T-helper 1 cell treated with Interleukin-12 subunit alpha and Interleukin-12 subunit beta and Interleukin-4 antibody, amounts not matched to agents 30 μg/mL and 1 μg/mL, for 36 hours (primary cell): ENCODE data around the gene FBN1.

Experiments
- H3K27ac Mint-ChIP-seq: one replicate; pipeline ENCODE4 v1.8.0; 2021; ENCODE audit warnings: mild to moderate bottlenecking, mixed read lengths
- H3K27me3 Mint-ChIP-seq: one replicate; pipeline ENCODE4 v1.8.0; 2021; ENCODE audit warnings: low read depth, mixed read lengths
- H3K36me3 Mint-ChIP-seq: one replicate; pipeline ENCODE4 v1.8.0; 2021; ENCODE audit warnings: low read depth, mixed read lengths
- H3K4me1 Mint-ChIP-seq: one replicate; pipeline ENCODE4 v1.8.0; 2021; ENCODE audit warnings: low read depth, mixed read lengths
- H3K4me3 Mint-ChIP-seq: one replicate; pipeline ENCODE4 v1.8.0; 2021; ENCODE audit warnings: mild to moderate bottlenecking, moderate library complexity, mixed read lengths
- H3K9me3 Mint-ChIP-seq: one replicate; pipeline ENCODE4 v1.8.0; 2021; ENCODE audit warnings: mixed read lengths

FBN1 gene

GRCh38 chr15:48592221-48592731 is 53.2 kb downstream of the FBN1 start:
- no peaks in the 10 kb centered on the region for H3K36me3 Mint-ChIP-seq
- H3K27ac Mint-ChIP-seq, result no peak overlapping the region
- no peaks in the 10 kb centered on the region for H3K9me3 Mint-ChIP-seq
- no peak overlapping the region for H3K4me3 Mint-ChIP-seq
- H3K4me1 Mint-ChIP-seq, result no peaks in the 10 kb centered on the region
- H3K27me3 Mint-ChIP-seq, result no peaks in the 10 kb centered on the region

- Mint-ChIP-seq H3K36me3 (no peaks in the 10 kb centered on the region), H3K27me3 (no peaks in the 10 kb centered on the region), H3K4me1 (no peaks in the 10 kb centered on the region), H3K27ac (no peak overlapping the region), H3K9me3 (no peaks in the 10 kb centered on the region), H3K4me3 (no peak overlapping the region)
These were observed 54.8 kb downstream of the FBN1 start for GRCh38 chr15:48590723-48591122.

- Mint-ChIP-seq H3K4me1 (no peaks in the 10 kb centered on the region), H3K27ac (no peak overlapping the region), H3K4me3 (no peak overlapping the region), H3K27me3 (no peaks in the 10 kb centered on the region), H3K36me3 (no peaks in the 10 kb centered on the region), H3K9me3 (no peaks in the 10 kb centered on the region)
These were observed 60.5 kb downstream of the FBN1 start for GRCh38 chr15:48584812-48585563.

GRCh38 chr15:48584090-48584811 is 61.3 kb downstream of the FBN1 start:
- Mint-ChIP-seq H3K4me3 (no peak overlapping the region), H3K36me3 (no peaks in the 10 kb centered on the region), H3K27ac (no peak overlapping the region), H3K4me1 (no peaks in the 10 kb centered on the region), H3K9me3 (no peaks in the 10 kb centered on the region), H3K27me3 (no peaks in the 10 kb centered on the region)

- Mint-ChIP-seq H3K27ac (no peak overlapping the region), H3K36me3 (no peaks in the 10 kb centered on the region), H3K9me3 (no peaks in the 10 kb centered on the region), H3K4me1 (no peaks in the 10 kb centered on the region), H3K4me3 (no peak overlapping the region), H3K27me3 (no peaks in the 10 kb centered on the region)
These were observed 62.9 kb downstream of the FBN1 start for GRCh38 chr15:48582452-48583247.

- no peaks in the 10 kb centered on the region for H3K9me3 Mint-ChIP-seq
- no peaks in the 10 kb centered on the region for H3K27me3 Mint-ChIP-seq
- H3K4me1 Mint-ChIP-seq, result no peaks in the 10 kb centered on the region
- no peak overlapping the region for H3K4me3 Mint-ChIP-seq
- H3K27ac Mint-ChIP-seq, result no peak overlapping the region
- no peaks in the 10 kb centered on the region for H3K36me3 Mint-ChIP-seq
These were observed 64.3 kb downstream of the FBN1 start for GRCh38 chr15:48581219-48581618.

- Mint-ChIP-seq H3K4me3 (no peak overlapping the region), H3K36me3 (no peaks in the 10 kb centered on the region), H3K27me3 (no peaks in the 10 kb centered on the region), H3K27ac (no peak overlapping the region), H3K4me1 (no peaks in the 10 kb centered on the region), H3K9me3 (no peaks in the 10 kb centered on the region)
These were observed 64.8 kb downstream of the FBN1 start for GRCh38 chr15:48580736-48581135.

GRCh38 chr15:48579945-48580671 is 65.4 kb downstream of the FBN1 start:
- no peaks in the 10 kb centered on the region for H3K36me3 Mint-ChIP-seq

GRCh38 chr15:48578965-48579364 is 66.5 kb downstream of the FBN1 start:
- H3K36me3 Mint-ChIP-seq, result no peaks in the 10 kb centered on the region
- no peaks in the 10 kb centered on the region for H3K27me3 Mint-ChIP-seq
- no peaks in the 10 kb centered on the region for H3K9me3 Mint-ChIP-seq
- H3K4me3 Mint-ChIP-seq, result no peak overlapping the region
- H3K4me1 Mint-ChIP-seq, result no peaks in the 10 kb centered on the region
- no peak overlapping the region for H3K27ac Mint-ChIP-seq

More at GRCh38 chr15:48579945-48580671, 65.4 kb downstream of the FBN1 start:
- no peaks in the 10 kb centered on the region for H3K27me3 Mint-ChIP-seq
- no peaks in the 10 kb centered on the region for H3K4me1 Mint-ChIP-seq
- H3K27ac Mint-ChIP-seq, result no peak overlapping the region
- no peak overlapping the region for H3K4me3 Mint-ChIP-seq
- H3K9me3 Mint-ChIP-seq, result no peaks in the 10 kb centered on the region

- H3K4me3 Mint-ChIP-seq, result no peak overlapping the region
- no peak overlapping the region for H3K27ac Mint-ChIP-seq
- no peaks in the 10 kb centered on the region for H3K36me3 Mint-ChIP-seq
These were observed 68.0 kb downstream of the FBN1 start for GRCh38 chr15:48577469-48577868.

GRCh38 chr15:48574187-48574586 is 71.3 kb downstream of the FBN1 start:
- Mint-ChIP-seq H3K9me3 (no peaks in the 10 kb centered on the region), H3K27ac (no peak overlapping the region), H3K36me3 (no peaks in the 10 kb centered on the region), H3K27me3 (no peaks in the 10 kb centered on the region), H3K4me1 (no peaks in the 10 kb centered on the region), H3K4me3 (no peak overlapping the region)

More at GRCh38 chr15:48577469-48577868, 68.0 kb downstream of the FBN1 start:
- no peaks in the 10 kb centered on the region for H3K9me3 Mint-ChIP-seq
- no peaks in the 10 kb centered on the region for H3K27me3 Mint-ChIP-seq
- no peaks in the 10 kb centered on the region for H3K4me1 Mint-ChIP-seq

- Mint-ChIP-seq H3K4me1 (no peaks in the 10 kb centered on the region), H3K27ac (no peak overlapping the region), H3K9me3 (no peaks in the 10 kb centered on the region), H3K27me3 (no peaks in the 10 kb centered on the region), H3K4me3 (no peak overlapping the region), H3K36me3 (no peaks in the 10 kb centered on the region)
These were observed 71.7 kb downstream of the FBN1 start for GRCh38 chr15:48573780-48574179.

GRCh38 chr15:48572823-48573222 is 72.7 kb downstream of the FBN1 start:
- Mint-ChIP-seq H3K27ac (no peak overlapping the region), H3K4me3 (no peak overlapping the region), H3K27me3 (no peaks in the 10 kb centered on the region), H3K4me1 (no peaks in the 10 kb centered on the region), H3K9me3 (no peaks in the 10 kb centered on the region), H3K36me3 (no peaks in the 10 kb centered on the region)

- H3K36me3 Mint-ChIP-seq, result no peaks in the 10 kb centered on the region
- no peaks in the 10 kb centered on the region for H3K4me1 Mint-ChIP-seq
- H3K9me3 Mint-ChIP-seq, result no peaks in the 10 kb centered on the region
- H3K4me3 Mint-ChIP-seq, result no peak overlapping the region
- peaks cover 7% of the 10 kb centered on the region for H3K27me3 Mint-ChIP-seq
- H3K27ac Mint-ChIP-seq, result no peak overlapping the region
These were observed 74.0 kb downstream of the FBN1 start for GRCh38 chr15:48571510-48571909.
